Suprapubic skin (tissue), 3 donors: Measurements from ENCODE around the gene S100A12.

ENCODE experiments used
- POLR2AphosphoS5 ChIP-seq, 3 donors: sonication (generic); formaldehyde crosslinking; IDR thresholded peaks; one replicate each; pipeline ENCODE4 v1.6.1; 2017; ENCODE audit warnings: antibody characterized with exemption in 3 of 3
- TF ChIP-seq, protein P1 (sequence below), 2 donors: fragments of 200-600 bp in 1 of 2; fragments of 450-650 bp in 1 of 2; sonication (generic) in 1 of 2; IDR thresholded peaks; one replicate each; pipeline ENCODE4 v1.5.1; 2016 to 2019; ENCODE audit warnings: antibody characterized with exemption in 2 of 2, mild to moderate bottlenecking in 1 of 2, moderate library complexity in 1 of 2

DNA sequence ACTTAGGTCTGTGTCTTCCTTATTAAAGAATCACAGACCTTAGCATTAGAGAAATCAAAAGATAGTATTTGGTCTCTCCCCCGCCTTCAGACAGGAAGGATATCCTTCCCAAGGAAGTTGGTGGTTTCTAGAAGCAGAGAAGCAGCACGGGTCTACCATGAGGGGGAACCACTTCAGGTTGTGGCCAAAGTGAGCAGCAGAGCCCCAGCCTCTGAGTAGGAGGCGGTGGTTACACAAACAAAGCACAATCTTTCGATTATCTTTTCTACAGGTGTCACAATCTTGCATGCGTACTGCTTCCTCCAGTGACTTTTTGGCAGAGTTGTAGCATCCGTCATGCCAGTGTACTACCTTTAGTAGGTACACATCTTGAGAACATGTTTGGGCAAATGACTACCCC lies 35.6 kb downstream of the S100A12 start:
- TF ChIP-seq, protein P1, sequence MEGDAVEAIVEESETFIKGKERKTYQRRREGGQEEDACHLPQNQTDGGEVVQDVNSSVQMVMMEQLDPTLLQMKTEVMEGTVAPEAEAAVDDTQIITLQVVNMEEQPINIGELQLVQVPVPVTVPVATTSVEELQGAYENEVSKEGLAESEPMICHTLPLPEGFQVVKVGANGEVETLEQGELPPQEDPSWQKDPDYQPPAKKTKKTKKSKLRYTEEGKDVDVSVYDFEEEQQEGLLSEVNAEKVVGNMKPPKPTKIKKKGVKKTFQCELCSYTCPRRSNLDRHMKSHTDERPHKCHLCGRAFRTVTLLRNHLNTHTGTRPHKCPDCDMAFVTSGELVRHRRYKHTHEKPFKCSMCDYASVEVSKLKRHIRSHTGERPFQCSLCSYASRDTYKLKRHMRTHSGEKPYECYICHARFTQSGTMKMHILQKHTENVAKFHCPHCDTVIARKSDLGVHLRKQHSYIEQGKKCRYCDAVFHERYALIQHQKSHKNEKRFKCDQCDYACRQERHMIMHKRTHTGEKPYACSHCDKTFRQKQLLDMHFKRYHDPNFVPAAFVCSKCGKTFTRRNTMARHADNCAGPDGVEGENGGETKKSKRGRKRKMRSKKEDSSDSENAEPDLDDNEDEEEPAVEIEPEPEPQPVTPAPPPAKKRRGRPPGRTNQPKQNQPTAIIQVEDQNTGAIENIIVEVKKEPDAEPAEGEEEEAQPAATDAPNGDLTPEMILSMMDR (IDR thresholded peaks at IDR 0.05), result no peak
- TF ChIP-seq POLR2AphosphoS5 (IDR thresholded peaks at IDR 0.05), result no peak
